ENCODE results near the gene WWTR1. TPM values are rescaled to one million over a fixed set of nuclear protein-coding genes. Genes with fewer than 3 reads are reported as not detected.

The WWTR1 gene
- total RNA-seq, 1 experiment from 2014 or later, result 25.5 TPM

- DNase-seq (ENCODE audit: low spot score) (no peak), ATAC-seq (no peak)
- Mint-ChIP-seq H3K36me3 (no peaks in the 10 kb centered on the region), H3K4me1 (peaks cover 49% of the 10 kb centered on the region), H3K9me3 (no peaks in the 10 kb centered on the region), H3K4me3 (no peak overlapping the region), H3K27ac (no peak overlapping the region), H3K27me3 (ENCODE audit: low read depth) (no peaks in the 10 kb centered on the region)
- CTCF ChIA-PET, result interaction anchor here (0.6 to 2.1 kb wide), 5 partner anchors 12 to 1625 kb away, joined by 3 to 12 read pairs (median 3); no protein-coding TSS in a partner anchor
- TF ChIP-seq ESRRA (CRISPR knock-in tag; IDR thresholded peaks at IDR 0.05; ENCODE audit: borderline replicate concordance) (no peak), RORB (CRISPR knock-in tag; IDR thresholded peaks at IDR 0.05) (no peak), ZNF317 (CRISPR knock-in tag; IDR thresholded peaks at IDR 0.05; ENCODE audit: borderline replicate concordance, low read depth) (no peak)
- POLR2A ChIA-PET, result interaction anchor here (1.0 kb wide), 1 partner anchor 76 kb away, joined by 3 read pairs; no protein-coding TSS in a partner anchor
Observed at GRCh38 chr3:149581248-149581647, 76.6 kb downstream of the WWTR1 start.

GRCh38 chr3:149579838-149580542 lies 77.8 kb downstream of the WWTR1 start:
- CTCF ChIA-PET, result interaction anchor here (0.5 to 2.1 kb wide), 4 partner anchors 11 to 62 kb away, joined by 3 to 12 read pairs (median 4); no protein-coding TSS in a partner anchor
- TF ChIP-seq GTF2I (CRISPR knock-in tag; conservative IDR thresholded peaks at IDR 0.05) (no peak), ATF2 (CRISPR knock-in tag; IDR thresholded peaks at IDR 0.05; ENCODE audit: borderline replicate concordance, low read depth) (no peak), SOX15 (CRISPR knock-in tag; IDR thresholded peaks at IDR 0.05) (no peak), ZNF263 (CRISPR knock-in tag; IDR thresholded peaks at IDR 0.05; ENCODE audit: low read depth) (no peak), ATF1 (CRISPR knock-in tag; IDR thresholded peaks at IDR 0.05) (no peak), TEAD4 (CRISPR knock-in tag; IDR thresholded peaks at IDR 0.05) (no peak), E2F5 (CRISPR knock-in tag; IDR thresholded peaks at IDR 0.05) (no peak), ERG (CRISPR knock-in tag; IDR thresholded peaks at IDR 0.05) (no peak), CREB1 (CRISPR knock-in tag; IDR thresholded peaks at IDR 0.05) (no peak), CREM (CRISPR knock-in tag; IDR thresholded peaks at IDR 0.05) (no peak), GRHL2 (CRISPR knock-in tag; IDR thresholded peaks at IDR 0.05; ENCODE audit: insufficient replicate concordance, severe bottlenecking) (no peak), ZNF532 (CRISPR knock-in tag; IDR thresholded peaks at IDR 0.05; ENCODE audit: borderline replicate concordance) (no peak), NFATC4 (CRISPR knock-in tag; IDR thresholded peaks at IDR 0.05) (no peak), TCF7 (CRISPR knock-in tag; IDR thresholded peaks at IDR 0.05; ENCODE audit: low read depth) (no peak)
- H3K9me3 Mint-ChIP-seq, result no peaks in the 10 kb centered on the region
- H3K4me3 Mint-ChIP-seq, result no peak overlapping the region
- peaks cover 61% of the 10 kb centered on the region for H3K4me1 Mint-ChIP-seq
- DNase-seq (ENCODE audit: low spot score) (no peak), ATAC-seq (no peak)
- POLR2A ChIA-PET, result interaction anchor here (1.0 kb wide), 1 partner anchor 77 kb away, joined by 3 read pairs; no protein-coding TSS in a partner anchor
- H3K36me3 Mint-ChIP-seq, result no peaks in the 10 kb centered on the region
- peaks cover 5% of the 10 kb centered on the region; the same call in 1 of the 2 replicates for H3K27me3 Mint-ChIP-seq (ENCODE audit: low read depth)
- H3K27ac Mint-ChIP-seq, result 0 out of 2 replicates have a peak overlapping the region, but pooled peaks have one; percentile 47

All from WTC11 (cell line).